VCaP (cell line): ENCODE data around the gene AGAP3.
A peak's percentile ranks its signal among the peaks of the same experiment; 100 is the strongest.

Experiments used
- H3K27ac ChIP-seq: fragments of 450-650 bp; 2 replicates; pipeline ENCODE4 v1.5.1; 2017
- TF ChIP-seq, protein P1 (sequence below): fragments of 450-650 bp; conservative IDR thresholded peaks from 2 replicates; pipeline ENCODE4 v1.5.1; 2017; ENCODE audit warnings: mild to moderate bottlenecking, moderate library complexity

AGAP3 gene

DNA sequence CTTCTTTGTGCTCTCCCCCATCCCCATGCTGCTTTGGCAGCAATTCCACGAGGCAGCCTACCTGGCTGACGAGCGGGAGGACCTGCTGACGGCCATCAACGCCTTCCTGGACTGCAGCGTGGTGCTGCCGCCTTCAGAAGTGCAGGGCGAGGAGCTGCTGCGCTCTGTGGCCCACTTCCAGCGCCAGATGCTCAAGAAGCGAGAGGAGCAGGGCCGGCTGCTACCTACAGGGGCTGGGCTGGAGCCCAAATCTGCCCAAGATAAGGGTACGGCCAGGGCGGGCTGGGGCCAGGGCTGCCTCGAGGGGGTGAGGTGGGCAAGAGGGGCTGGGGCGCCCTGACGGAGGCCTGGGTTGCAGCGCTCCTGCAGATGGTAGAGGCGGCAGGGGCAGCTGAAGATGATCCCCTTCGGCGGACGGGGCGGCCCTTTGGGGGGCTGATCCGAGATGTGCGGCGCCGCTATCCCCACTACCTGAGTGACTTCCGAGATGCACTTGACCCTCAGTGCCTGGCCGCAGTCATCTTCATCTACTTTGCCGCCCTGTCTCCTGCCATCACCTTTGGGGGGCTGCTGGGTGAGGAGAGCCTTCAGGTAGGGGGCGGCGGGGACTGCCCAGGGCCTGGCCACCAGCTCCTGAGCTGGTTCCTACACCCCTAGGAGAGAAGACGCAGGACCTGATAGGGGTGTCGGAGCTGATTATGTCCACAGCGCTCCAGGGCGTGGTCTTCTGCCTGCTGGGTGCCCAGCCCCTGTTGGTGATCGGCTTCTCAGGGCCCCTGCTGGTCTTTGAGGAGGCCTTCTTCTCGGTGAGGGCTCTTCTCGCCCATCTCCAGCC lies 15.0 kb upstream of the AGAP3 start:
- no peak overlapping the region for H3K27ac ChIP-seq
- TF ChIP-seq, protein P1, sequence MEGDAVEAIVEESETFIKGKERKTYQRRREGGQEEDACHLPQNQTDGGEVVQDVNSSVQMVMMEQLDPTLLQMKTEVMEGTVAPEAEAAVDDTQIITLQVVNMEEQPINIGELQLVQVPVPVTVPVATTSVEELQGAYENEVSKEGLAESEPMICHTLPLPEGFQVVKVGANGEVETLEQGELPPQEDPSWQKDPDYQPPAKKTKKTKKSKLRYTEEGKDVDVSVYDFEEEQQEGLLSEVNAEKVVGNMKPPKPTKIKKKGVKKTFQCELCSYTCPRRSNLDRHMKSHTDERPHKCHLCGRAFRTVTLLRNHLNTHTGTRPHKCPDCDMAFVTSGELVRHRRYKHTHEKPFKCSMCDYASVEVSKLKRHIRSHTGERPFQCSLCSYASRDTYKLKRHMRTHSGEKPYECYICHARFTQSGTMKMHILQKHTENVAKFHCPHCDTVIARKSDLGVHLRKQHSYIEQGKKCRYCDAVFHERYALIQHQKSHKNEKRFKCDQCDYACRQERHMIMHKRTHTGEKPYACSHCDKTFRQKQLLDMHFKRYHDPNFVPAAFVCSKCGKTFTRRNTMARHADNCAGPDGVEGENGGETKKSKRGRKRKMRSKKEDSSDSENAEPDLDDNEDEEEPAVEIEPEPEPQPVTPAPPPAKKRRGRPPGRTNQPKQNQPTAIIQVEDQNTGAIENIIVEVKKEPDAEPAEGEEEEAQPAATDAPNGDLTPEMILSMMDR = no peak

DNA sequence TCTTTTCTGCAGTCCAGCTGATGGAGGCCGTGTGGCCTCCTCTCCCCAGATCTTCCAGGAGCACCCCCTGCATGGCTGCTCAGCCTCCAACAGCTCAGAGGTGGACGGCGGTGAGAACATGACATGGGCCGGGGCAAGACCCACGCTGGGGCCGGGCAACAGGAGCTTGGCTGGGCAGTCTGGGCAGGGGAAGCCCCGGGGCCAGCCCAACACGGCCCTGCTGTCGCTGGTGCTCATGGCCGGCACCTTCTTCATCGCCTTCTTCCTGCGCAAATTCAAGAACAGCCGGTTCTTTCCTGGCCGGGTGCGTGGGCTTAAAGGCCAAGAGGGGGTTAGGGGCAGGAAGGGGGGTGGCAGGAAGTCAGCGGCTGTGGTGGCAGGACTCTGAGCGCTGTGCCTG lies 12.3 kb upstream of the AGAP3 start:
- TF ChIP-seq, protein P1 = no peak
- H3K27ac ChIP-seq = no peak overlapping the region

DNA sequence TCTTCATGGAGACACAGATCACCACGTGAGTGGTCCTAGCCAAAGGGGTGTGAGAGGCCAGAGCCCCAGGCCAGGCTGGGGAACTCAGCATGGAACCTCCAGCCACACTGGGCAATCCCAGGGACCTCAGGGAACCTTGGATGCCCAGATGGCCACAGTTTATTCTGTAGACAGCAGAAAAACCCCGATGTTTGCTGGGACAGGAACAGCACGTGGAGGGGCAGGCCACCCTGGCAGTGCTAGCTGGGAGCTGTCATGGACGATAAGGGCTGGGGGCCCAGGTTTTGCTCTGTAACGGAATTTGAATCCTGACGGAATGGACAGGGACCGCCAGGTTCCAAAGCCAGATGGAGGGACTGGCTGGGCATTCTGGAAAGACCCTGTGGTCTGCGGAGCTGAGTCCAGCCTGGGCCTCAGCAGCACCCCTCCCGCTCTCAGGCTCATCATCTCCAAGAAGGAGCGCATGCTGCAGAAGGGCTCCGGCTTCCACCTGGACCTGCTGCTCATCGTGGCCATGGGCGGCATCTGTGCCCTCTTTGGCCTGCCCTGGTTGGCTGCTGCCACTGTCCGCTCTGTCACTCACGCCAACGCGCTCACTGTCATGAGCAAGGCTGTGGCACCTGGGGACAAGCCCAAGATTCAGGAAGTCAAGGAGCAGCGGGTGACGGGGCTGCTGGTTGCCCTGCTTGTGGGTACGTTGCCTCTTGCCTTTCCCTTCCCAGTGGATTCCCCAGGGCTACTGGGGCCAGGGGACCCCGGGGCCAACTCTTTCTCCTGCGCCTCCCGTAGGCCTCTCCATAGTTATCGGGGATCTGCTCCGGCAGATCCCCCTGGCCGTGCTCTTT lies 11.2 kb upstream of the AGAP3 start:
- no peak overlapping the region for H3K27ac ChIP-seq

DNA sequence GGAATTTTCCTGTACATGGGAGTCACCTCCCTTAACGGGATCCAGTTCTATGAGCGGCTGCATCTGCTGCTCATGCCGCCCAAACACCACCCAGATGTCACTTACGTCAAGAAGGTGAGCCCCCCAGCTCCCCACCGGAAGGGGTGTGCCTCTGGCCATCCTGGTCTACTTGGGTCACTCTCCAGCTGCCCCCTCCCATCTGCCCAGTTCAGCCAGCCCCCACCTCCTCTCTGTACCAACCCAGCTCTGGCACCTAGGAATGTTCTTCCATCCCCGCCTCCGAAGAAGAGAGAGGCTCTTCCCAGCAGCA lies 10.7 kb upstream of the AGAP3 start:
- H3K27ac ChIP-seq = no peak overlapping the region
- TF ChIP-seq, protein P1 = no peak

More for the DNA sequence above, 11.2 kb upstream of the AGAP3 start:
- TF ChIP-seq, protein P1 = no peak

DNA sequence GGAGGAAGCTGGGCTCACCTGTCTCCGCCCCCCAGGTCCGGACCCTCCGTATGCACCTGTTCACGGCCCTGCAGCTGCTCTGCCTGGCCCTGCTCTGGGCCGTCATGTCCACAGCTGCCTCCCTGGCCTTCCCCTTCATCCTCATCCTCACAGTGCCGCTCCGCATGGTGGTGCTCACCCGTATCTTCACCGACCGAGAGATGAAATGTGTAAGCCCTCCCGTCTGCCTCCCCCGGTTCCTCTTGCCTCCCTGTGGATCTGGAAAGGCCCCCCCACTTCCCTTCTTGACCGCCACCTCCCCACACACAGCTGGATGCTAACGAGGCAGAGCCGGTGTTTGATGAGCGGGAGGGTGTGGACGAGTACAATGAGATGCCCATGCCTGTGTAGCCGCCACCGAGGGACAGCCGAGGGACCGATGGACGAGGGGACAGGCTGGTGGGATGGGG lies 10.3 kb upstream of the AGAP3 start:
- H3K27ac ChIP-seq = no peak overlapping the region
- TF ChIP-seq, protein P1 = no peak

DNA sequence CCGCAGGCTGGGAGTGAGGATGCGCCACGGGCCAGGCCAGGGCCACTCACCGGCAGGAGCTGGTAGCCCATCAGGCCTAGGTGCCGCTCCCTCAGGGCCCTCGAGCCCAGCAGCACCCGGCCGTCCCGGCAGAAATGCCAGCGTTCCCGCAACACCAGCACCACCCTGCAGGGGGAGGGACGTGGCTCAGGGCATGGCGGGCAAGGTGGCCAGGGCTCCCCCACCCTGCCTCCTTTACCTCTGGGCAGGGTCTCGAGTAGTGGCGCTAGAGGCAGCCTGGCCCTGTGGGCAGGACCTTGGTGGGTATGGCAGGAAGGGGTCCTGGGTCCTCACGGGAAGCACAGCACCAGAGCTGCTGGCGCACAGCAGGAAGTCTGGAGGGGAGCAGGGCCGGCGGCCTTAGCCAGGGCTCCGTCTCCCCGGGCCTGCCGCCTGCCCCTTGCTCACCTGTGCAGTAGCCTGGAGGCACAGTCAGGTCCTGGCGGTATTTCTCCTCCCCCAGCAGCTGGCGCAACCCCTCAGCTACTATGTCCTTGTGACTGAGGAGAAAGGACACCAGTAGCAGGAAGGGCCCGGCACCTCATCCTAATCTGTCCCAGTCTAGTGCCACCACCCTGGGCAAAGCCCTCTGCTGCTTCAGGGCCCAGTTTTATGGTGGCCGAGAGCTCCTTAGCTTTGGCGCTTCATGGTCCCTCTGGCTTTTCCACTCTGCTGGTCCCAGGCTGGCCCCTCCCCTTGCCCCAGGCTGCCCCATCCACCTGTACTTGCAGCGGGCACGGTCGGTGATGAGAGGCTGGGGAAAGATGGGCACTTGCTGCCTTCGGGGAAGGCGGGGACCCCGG lies 9.2 kb upstream of the AGAP3 start:
- TF ChIP-seq, protein P1 = peak; percentile 58
- H3K27ac ChIP-seq = peak overlapping the region; percentile 2; the same call in 1 of the 2 replicates
